ENCODE measurements around the gene RPS19BP1.
"Not testable (repeated sequence)": the region's sequence is repeated elsewhere in the genome, so short reads cannot be mapped to it uniquely, and the experiment has no call there.

The RPS19BP1 gene

GRCh38 chr22:39514373-39514973, 18.1 kb downstream of the RPS19BP1 start:
- peak in 27 of 51 donors; percentile 14 to 69 (median 40) for DNase-seq

GRCh38 chr22:39513791-39514190, 18.8 kb downstream of the RPS19BP1 start:
- DNase-seq: no peak

GRCh38 chr22:39512026-39512425, 20.5 kb downstream of the RPS19BP1 start:
- DNase-seq: no peak

GRCh38 chr22:39511226-39511625, 21.3 kb downstream of the RPS19BP1 start:
- DNase-seq: no peak

GRCh38 chr22:39510529-39511149, 21.9 kb downstream of the RPS19BP1 start:
- no peak for DNase-seq

- no peak for DNase-seq
Observed at GRCh38 chr22:39508393-39508792, 24.2 kb downstream of the RPS19BP1 start.

GRCh38 chr22:39507021-39507420, 25.5 kb downstream of the RPS19BP1 start:
- DNase-seq: not testable (repeated sequence)

- DNase-seq: no peak
Observed at GRCh38 chr22:39504071-39504470, 28.5 kb downstream of the RPS19BP1 start.

- no peak for DNase-seq
Observed at GRCh38 chr22:39503630-39504029, 28.9 kb downstream of the RPS19BP1 start.

GRCh38 chr22:39502789-39503409, 29.6 kb downstream of the RPS19BP1 start:
- DNase-seq: no peak

GRCh38 chr22:39502109-39502788, 30.3 kb downstream of the RPS19BP1 start, which contains the start of gene MIEF1:
Gene MIEF1, plus strand, starts transcription at chr22:39502290. Its CDS starts 9,005 bp downstream, at chr22:39511295.
- peak; percentile 64 to 99 (median 95) for DNase-seq

GRCh38 chr22:39501644-39502108, 30.9 kb downstream of the RPS19BP1 start:
- DNase-seq: no peak

- no peak for DNase-seq
Observed at GRCh38 chr22:39500101-39500500, 32.4 kb downstream of the RPS19BP1 start.

- peak in 12 of 51 donors; percentile 31 to 76 (median 48) for DNase-seq
Observed at GRCh38 chr22:39498802-39499201, 33.7 kb downstream of the RPS19BP1 start.

- peak in 12 of 51 donors; percentile 30 to 75 (median 46) for DNase-seq
Observed at GRCh38 chr22:39498368-39498767, 34.2 kb downstream of the RPS19BP1 start.

- DNase-seq: no peak
Observed at GRCh38 chr22:39497429-39497828, 35.1 kb downstream of the RPS19BP1 start.

GRCh38 chr22:39496131-39496838, 36.3 kb downstream of the RPS19BP1 start:
- peak in 47 of 51 donors; percentile 25 to 91 (median 65) for DNase-seq

- DNase-seq: no peak
Observed at GRCh38 chr22:39494471-39495120, 38.0 kb downstream of the RPS19BP1 start.

GRCh38 chr22:39493759-39494158, 38.8 kb downstream of the RPS19BP1 start:
- DNase-seq: no peak

- DNase-seq: no peak
Observed at GRCh38 chr22:39492186-39492585, 40.4 kb downstream of the RPS19BP1 start.

GRCh38 chr22:39491696-39492095, 40.9 kb downstream of the RPS19BP1 start:
- DNase-seq: no peak

Measured in hypothalamus (tissue), 51 donors.